ENCODE measurements around the gene FBXW7.

The FBXW7 gene

GRCh38 chr4:152476796-152477195, 59.1 kb downstream of the FBXW7 start:
- no peak overlapping the region for H3K27ac Mint-ChIP-seq

DNA sequence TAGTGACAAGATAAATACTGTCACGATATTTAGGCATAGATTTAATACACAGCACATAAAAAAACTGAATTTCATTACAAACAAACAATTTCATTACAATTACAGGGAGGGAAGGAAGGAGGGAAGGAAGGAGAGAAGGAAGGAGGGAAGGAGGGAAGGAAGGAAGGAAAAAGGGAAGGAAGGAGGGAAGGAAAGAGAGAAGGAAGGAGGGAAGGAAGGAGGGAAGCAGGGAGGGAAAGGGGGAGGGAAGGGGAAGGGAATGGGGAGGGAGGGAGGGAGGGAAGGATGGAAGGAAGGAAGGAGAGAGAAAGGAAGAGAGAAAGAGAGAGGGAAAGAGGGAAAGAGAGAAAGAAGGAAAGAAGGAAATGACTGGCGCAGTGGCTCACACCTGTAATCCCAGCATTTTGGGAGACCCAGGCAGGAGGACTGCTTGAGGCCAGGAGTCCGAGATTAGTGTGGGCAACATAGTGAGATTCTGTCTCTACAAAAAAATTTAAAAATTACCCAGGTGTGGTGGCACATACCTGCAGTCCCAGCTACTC, 64.6 kb downstream of the FBXW7 start:
- Mint-ChIP-seq H3K4me1 (no peaks in the 10 kb centered on the region), H3K27ac (no peak overlapping the region), H3K36me3 (ENCODE audit: low read depth) (no peaks in the 10 kb centered on the region), H3K27me3 (ENCODE audit: low read depth) (no peaks in the 10 kb centered on the region), H3K9me3 (no peaks in the 10 kb centered on the region), H3K4me3 (no peak overlapping the region)
- TF ChIP-seq, protein P1, sequence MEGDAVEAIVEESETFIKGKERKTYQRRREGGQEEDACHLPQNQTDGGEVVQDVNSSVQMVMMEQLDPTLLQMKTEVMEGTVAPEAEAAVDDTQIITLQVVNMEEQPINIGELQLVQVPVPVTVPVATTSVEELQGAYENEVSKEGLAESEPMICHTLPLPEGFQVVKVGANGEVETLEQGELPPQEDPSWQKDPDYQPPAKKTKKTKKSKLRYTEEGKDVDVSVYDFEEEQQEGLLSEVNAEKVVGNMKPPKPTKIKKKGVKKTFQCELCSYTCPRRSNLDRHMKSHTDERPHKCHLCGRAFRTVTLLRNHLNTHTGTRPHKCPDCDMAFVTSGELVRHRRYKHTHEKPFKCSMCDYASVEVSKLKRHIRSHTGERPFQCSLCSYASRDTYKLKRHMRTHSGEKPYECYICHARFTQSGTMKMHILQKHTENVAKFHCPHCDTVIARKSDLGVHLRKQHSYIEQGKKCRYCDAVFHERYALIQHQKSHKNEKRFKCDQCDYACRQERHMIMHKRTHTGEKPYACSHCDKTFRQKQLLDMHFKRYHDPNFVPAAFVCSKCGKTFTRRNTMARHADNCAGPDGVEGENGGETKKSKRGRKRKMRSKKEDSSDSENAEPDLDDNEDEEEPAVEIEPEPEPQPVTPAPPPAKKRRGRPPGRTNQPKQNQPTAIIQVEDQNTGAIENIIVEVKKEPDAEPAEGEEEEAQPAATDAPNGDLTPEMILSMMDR (IDR thresholded peaks at IDR 0.05; ENCODE audit: unreplicated experiment in 3 of 3), result no peak

More at GRCh38 chr4:152476796-152477195, 59.1 kb downstream of the FBXW7 start:
- peaks cover 8% of the 10 kb centered on the region for H3K36me3 Mint-ChIP-seq (ENCODE audit: low read depth)
- H3K27me3 Mint-ChIP-seq (ENCODE audit: low read depth), result no peaks in the 10 kb centered on the region
- peaks cover 2% of the 10 kb centered on the region for H3K9me3 Mint-ChIP-seq
- TF ChIP-seq, protein P1 (IDR thresholded peaks at IDR 0.05; ENCODE audit: unreplicated experiment in 3 of 3), result no peak
- no peak overlapping the region for H3K4me3 Mint-ChIP-seq
- peaks cover 13% of the 10 kb centered on the region for H3K4me1 Mint-ChIP-seq

DNA sequence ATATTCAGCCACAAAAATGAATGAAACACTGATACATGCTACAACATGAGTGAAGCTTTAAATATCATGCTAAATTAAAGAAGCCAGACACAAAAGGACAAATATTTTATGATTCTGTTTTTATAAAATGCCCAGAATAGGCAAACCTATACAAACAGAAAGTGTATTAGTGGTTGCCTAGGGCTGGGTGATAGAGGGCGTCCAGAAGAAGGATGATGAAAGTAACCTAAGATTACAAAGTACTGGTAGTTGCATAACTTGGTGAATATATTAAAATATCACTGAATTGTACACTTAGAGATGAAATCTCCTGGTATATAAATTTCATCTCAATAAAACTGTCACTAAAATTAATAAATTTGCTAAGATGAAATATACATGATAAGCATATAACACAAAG, 67.5 kb downstream of the FBXW7 start:
- no peaks in the 10 kb centered on the region for H3K36me3 Mint-ChIP-seq (ENCODE audit: low read depth)
- H3K4me3 Mint-ChIP-seq, result no peak overlapping the region
- no peak overlapping the region for H3K27ac Mint-ChIP-seq
- TF ChIP-seq, protein P1 (IDR thresholded peaks at IDR 0.05; ENCODE audit: unreplicated experiment in 3 of 3), result no peak
- H3K27me3 Mint-ChIP-seq (ENCODE audit: low read depth), result no peaks in the 10 kb centered on the region
- H3K9me3 Mint-ChIP-seq, result no peaks in the 10 kb centered on the region
- H3K4me1 Mint-ChIP-seq, result no peaks in the 10 kb centered on the region

GRCh38 chr4:152467101-152467500, 68.8 kb downstream of the FBXW7 start:
- H3K9me3 Mint-ChIP-seq, result no peaks in the 10 kb centered on the region
- no peak overlapping the region for H3K27ac Mint-ChIP-seq
- H3K27me3 Mint-ChIP-seq (ENCODE audit: low read depth), result no peaks in the 10 kb centered on the region
- TF ChIP-seq, protein P1 (IDR thresholded peaks at IDR 0.05; ENCODE audit: unreplicated experiment in 3 of 3), result no peak
- no peaks in the 10 kb centered on the region for H3K36me3 Mint-ChIP-seq (ENCODE audit: low read depth)
- no peak overlapping the region for H3K4me3 Mint-ChIP-seq
- H3K4me1 Mint-ChIP-seq, result peaks cover 4% of the 10 kb centered on the region

- Mint-ChIP-seq H3K27me3 (ENCODE audit: low read depth) (no peaks in the 10 kb centered on the region), H3K4me1 (peaks cover 5% of the 10 kb centered on the region), H3K9me3 (no peaks in the 10 kb centered on the region), H3K27ac (peak overlapping the region in 2 of 3 experiments; percentile 1 to 17), H3K4me3 (no peak overlapping the region), H3K36me3 (ENCODE audit: low read depth) (no peaks in the 10 kb centered on the region)
- TF ChIP-seq, protein P1 (IDR thresholded peaks at IDR 0.05; ENCODE audit: unreplicated experiment in 3 of 3), result no peak
These were observed 71.7 kb downstream of the FBXW7 start for GRCh38 chr4:152464030-152464823.
